Measurements from ENCODE around the gene USP3.

GRCh38 chr15:63494408-63494807, 10.0 kb upstream of the USP3 start:
- TF ChIP-seq CTCF (IDR thresholded peaks at IDR 0.05; ENCODE audit: borderline replicate concordance, extremely low read depth, low read length, poor library complexity, severe bottlenecking) (no peak), EZH2 (IDR thresholded peaks at IDR 0.05; ENCODE audit: borderline replicate concordance, low read depth, low read length, severe bottlenecking) (no peak)

Data from DND-41 (cell line).